WTC11 (cell line): Measurements from ENCODE around the gene TGFBRAP1. TPM values are rescaled to one million over a fixed set of nuclear protein-coding genes. Genes with fewer than 3 reads are reported as not detected.

Source experiments
- ATAC-seq: fragments of 200-7000 bp; cut with Tn5 transposase; 2 replicates; pipeline ENCODE4 v1.10.0; 2021; ENCODE audit warnings: mild to moderate bottlenecking, moderate library complexity
- CTCF ChIA-PET: fragments of 300-600 bp; sonication (Branson Sonifier 250); formaldehyde crosslinking; loops from one replicate; lab custom pipeline; 2021; ENCODE audit warnings: antibody characterized with exemption; lab: Charles Lee
- POLR2A ChIA-PET: fragments of 350-600 bp; sonication (Branson Sonifier 250); formaldehyde crosslinking; loops from one replicate; lab custom pipeline; 2021; ENCODE audit warnings: antibody characterized with exemption; lab: Charles Lee
- DNase-seq: peaks from one replicate; pipeline ENCODE4 v3.0.0; 2021; ENCODE audit warnings: low spot score
- H3K27ac Mint-ChIP-seq: 2 replicates; pipeline ENCODE4 v1.8.0; 2021; ENCODE audit warnings: mixed read lengths
- H3K27me3 Mint-ChIP-seq: 2 replicates; pipeline ENCODE4 v1.8.0; 2021; ENCODE audit warnings: low read depth, mild to moderate bottlenecking, moderate library complexity, mixed read lengths
- H3K36me3 Mint-ChIP-seq: 2 replicates; pipeline ENCODE4 v1.8.0; 2021; ENCODE audit warnings: mixed read lengths
- H3K4me1 Mint-ChIP-seq: 2 replicates; pipeline ENCODE4 v1.8.0; 2022; ENCODE audit warnings: mixed read lengths
- H3K4me3 Mint-ChIP-seq: 2 replicates; pipeline ENCODE4 v1.8.0; 2021; ENCODE audit warnings: mild to moderate bottlenecking, moderate library complexity, mixed read lengths
- H3K9me3 Mint-ChIP-seq: 2 replicates; pipeline ENCODE4 v1.8.0; 2021; ENCODE audit warnings: mixed read lengths
- CREM ChIP-seq: sonication (generic); formaldehyde crosslinking; IDR thresholded peaks from 2 replicates; pipeline ENCODE4 v1.8.1; 2022; ENCODE audit warnings: mild to moderate bottlenecking, missing genetic modification reagents, moderate library complexity
- ELF4 ChIP-seq: sonication (generic); formaldehyde crosslinking; IDR thresholded peaks from 2 replicates; pipeline ENCODE4 v1.8.1; 2022; ENCODE audit warnings: low read depth, mild to moderate bottlenecking, moderate library complexity, missing genetic modification reagents
- ETV6 ChIP-seq: sonication (generic); formaldehyde crosslinking; IDR thresholded peaks from 2 replicates; pipeline ENCODE4 v1.8.1; 2022; ENCODE audit warnings: mild to moderate bottlenecking, missing genetic modification reagents
- FOXJ3 ChIP-seq: sonication (generic); formaldehyde crosslinking; IDR thresholded peaks from 2 replicates; pipeline ENCODE4 v1.9.0; 2021; ENCODE audit warnings: missing genetic modification reagents, mild to moderate bottlenecking, borderline replicate concordance
- FOXK1 ChIP-seq: sonication (generic); formaldehyde crosslinking; IDR thresholded peaks from 2 replicates; pipeline ENCODE4 v1.8.0; 2022; ENCODE audit warnings: mild to moderate bottlenecking, moderate library complexity, missing genetic modification reagents
- GRHL2 ChIP-seq: fragments of 250-450 bp; sonication (Bioruptor Pico); IDR thresholded peaks from 2 replicates; pipeline ENCODE4 v1.8.0; 2022; ENCODE audit warnings: mild to moderate bottlenecking, moderate library complexity; ENCODE audit not compliant: insufficient replicate concordance, severe bottlenecking
- KAT7 ChIP-seq: sonication (generic); formaldehyde crosslinking; IDR thresholded peaks from 2 replicates; pipeline ENCODE4 v1.8.1; 2023; ENCODE audit warnings: missing genetic modification reagents, mild to moderate bottlenecking, borderline replicate concordance
- MYBL2 ChIP-seq: sonication (generic); formaldehyde crosslinking; IDR thresholded peaks from 2 replicates; pipeline ENCODE4 v1.8.1; 2023; ENCODE audit warnings: mild to moderate bottlenecking, moderate library complexity, missing genetic modification reagents
- NR2C2 ChIP-seq: sonication (generic); formaldehyde crosslinking; IDR thresholded peaks from 2 replicates; pipeline ENCODE4 v1.8.0; 2022; ENCODE audit warnings: mild to moderate bottlenecking, missing genetic modification reagents
- RELA ChIP-seq: sonication (generic); formaldehyde crosslinking; IDR thresholded peaks from 2 replicates; pipeline ENCODE4 v1.8.1; 2022; ENCODE audit warnings: missing genetic modification reagents, mild to moderate bottlenecking, borderline replicate concordance
- SMAD3 ChIP-seq: sonication (generic); formaldehyde crosslinking; IDR thresholded peaks from 2 replicates; pipeline ENCODE4 v1.8.0; 2022; ENCODE audit warnings: missing genetic modification reagents, mild to moderate bottlenecking, borderline replicate concordance
- SMAD4 ChIP-seq: sonication (generic); formaldehyde crosslinking; IDR thresholded peaks from 2 replicates; pipeline ENCODE4 v1.8.0; 2022; ENCODE audit warnings: mild to moderate bottlenecking, missing genetic modification reagents
- ZNF121 ChIP-seq: sonication (generic); formaldehyde crosslinking; IDR thresholded peaks from 2 replicates; pipeline ENCODE4 v1.8.0; 2023; ENCODE audit warnings: missing genetic modification reagents
- ZNF138 ChIP-seq: sonication (generic); formaldehyde crosslinking; conservative IDR thresholded peaks from 2 replicates; pipeline ENCODE4 v1.8.1; 2022; ENCODE audit warnings: mild to moderate bottlenecking, moderate library complexity, missing genetic modification reagents
- ZNF232 ChIP-seq: sonication (generic); formaldehyde crosslinking; IDR thresholded peaks from 2 replicates; pipeline ENCODE4 v1.8.0; 2022; ENCODE audit warnings: mild to moderate bottlenecking, missing genetic modification reagents
- ZNF263 ChIP-seq: sonication (generic); formaldehyde crosslinking; IDR thresholded peaks from 2 replicates; pipeline ENCODE4 v1.8.1; 2022; ENCODE audit warnings: low read depth, mild to moderate bottlenecking, moderate library complexity, missing genetic modification reagents
- total RNA-seq: library from RNA; stranded (reverse); gene quantifications from 3 replicates; pipeline ENCODE4 v1.2.3, GENCODE V29; 2021
- TF ChIP-seq, protein P1 (sequence below): sonication (generic); formaldehyde crosslinking; IDR thresholded peaks from 2 replicates; pipeline ENCODE4 v1.8.0; 2022; ENCODE audit warnings: mild to moderate bottlenecking, missing genetic modification reagents
- TF ChIP-seq, protein P2 (sequence below): sonication (generic); formaldehyde crosslinking; IDR thresholded peaks from 2 replicates; pipeline ENCODE4 v1.8.0; 2023; ENCODE audit warnings: missing genetic modification reagents, mild to moderate bottlenecking, borderline replicate concordance
- TF ChIP-seq, protein P3 (sequence below): sonication (generic); formaldehyde crosslinking; IDR thresholded peaks from 2 replicates; pipeline ENCODE4 v1.8.1; 2022; ENCODE audit warnings: mild to moderate bottlenecking, moderate library complexity, missing genetic modification reagents

Gene TGFBRAP1
- total RNA-seq, 1 experiment from 2014 or later: 16.3 TPM

- DNase-seq (no peak), ATAC-seq (no peak)
- Mint-ChIP-seq H3K27me3 (no peaks in the 10 kb centered on the region), H3K27ac (peak overlapping the region; percentile 60; the same call in 1 of the 2 replicates), H3K4me1 (no peaks in the 10 kb centered on the region), H3K9me3 (no peaks in the 10 kb centered on the region), H3K36me3 (peaks cover 4% of the 10 kb centered on the region; the same call in 1 of the 2 replicates), H3K4me3 (no peak overlapping the region)
- TF ChIP-seq FOXJ3: no peak
- POLR2A ChIA-PET: no interaction called here
- CTCF ChIA-PET: interaction anchor here (0.6 to 1.5 kb wide), 5 partner anchors 26 to 597 kb away, joined by 3 read pairs; no protein-coding TSS in a partner anchor
Observed at GRCh38 chr2:105378276-105378840, 48.8 kb upstream of the TGFBRAP1 start.

GRCh38 chr2:105377871-105378270 lies 48.3 kb upstream of the TGFBRAP1 start:
- no peaks in the 10 kb centered on the region for H3K27me3 Mint-ChIP-seq
- H3K36me3 Mint-ChIP-seq: peaks cover 8% of the 10 kb centered on the region
- H3K4me3 Mint-ChIP-seq: no peak overlapping the region
- DNase-seq: no peak
- ChIA-PET CTCF (interaction anchor here (0.6 to 1.5 kb wide), 4 partner anchors 26 to 597 kb away, joined by 3 read pairs; no protein-coding TSS in a partner anchor), POLR2A (no interaction called here)
- H3K9me3 Mint-ChIP-seq: no peaks in the 10 kb centered on the region
- no peak overlapping the region for H3K27ac Mint-ChIP-seq
- H3K4me1 Mint-ChIP-seq: no peaks in the 10 kb centered on the region
- ATAC-seq: no peak
- TF ChIP-seq, protein P1, sequence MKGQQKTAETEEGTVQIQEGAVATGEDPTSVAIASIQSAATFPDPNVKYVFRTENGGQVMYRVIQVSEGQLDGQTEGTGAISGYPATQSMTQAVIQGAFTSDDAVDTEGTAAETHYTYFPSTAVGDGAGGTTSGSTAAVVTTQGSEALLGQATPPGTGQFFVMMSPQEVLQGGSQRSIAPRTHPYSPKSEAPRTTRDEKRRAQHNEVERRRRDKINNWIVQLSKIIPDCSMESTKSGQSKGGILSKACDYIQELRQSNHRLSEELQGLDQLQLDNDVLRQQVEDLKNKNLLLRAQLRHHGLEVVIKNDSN: no peak
- no peak for TF ChIP-seq CREM (CRISPR knock-in tag)

DNA sequence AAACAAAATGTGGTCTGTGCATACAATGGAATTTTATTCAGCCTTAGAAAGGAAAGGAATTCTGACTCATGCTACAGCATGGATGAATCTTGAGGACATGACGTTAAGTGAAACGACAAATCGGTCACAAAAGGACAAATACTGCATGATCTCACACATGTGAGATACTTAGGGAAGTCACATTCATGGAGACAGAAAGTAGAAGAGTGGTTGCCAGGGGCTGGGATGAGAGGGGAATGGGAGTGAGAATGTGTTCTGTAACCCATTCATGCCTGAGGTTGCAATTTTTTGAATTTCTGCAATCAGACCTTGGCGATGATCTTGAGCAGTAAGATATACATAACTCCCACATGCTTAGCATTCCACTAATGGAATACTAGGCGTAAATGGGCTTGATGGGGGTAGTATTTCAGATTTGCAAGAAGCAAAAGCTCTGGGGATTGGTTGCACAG lies 47.3 kb upstream of the TGFBRAP1 start:
- no peak for DNase-seq
- Mint-ChIP-seq H3K4me3 (no peak overlapping the region), H3K27ac (peak overlapping the region; percentile 54)
- TF ChIP-seq ETV6 (CRISPR knock-in tag) (no peak), ELF4 (CRISPR knock-in tag) (no peak), SMAD3 (CRISPR knock-in tag) (no peak), SMAD4 (no peak), ZNF138 (CRISPR knock-in tag) (no peak), FOXK1 (CRISPR knock-in tag) (no peak), ZNF263 (no peak), RELA (CRISPR knock-in tag) (no peak), ZNF121 (CRISPR knock-in tag) (no peak), NR2C2 (no peak), MYBL2 (CRISPR knock-in tag) (no peak), GRHL2 (no peak), ZNF232 (CRISPR knock-in tag) (no peak), KAT7 (CRISPR knock-in tag) (no peak)
- TF ChIP-seq, protein P2, sequence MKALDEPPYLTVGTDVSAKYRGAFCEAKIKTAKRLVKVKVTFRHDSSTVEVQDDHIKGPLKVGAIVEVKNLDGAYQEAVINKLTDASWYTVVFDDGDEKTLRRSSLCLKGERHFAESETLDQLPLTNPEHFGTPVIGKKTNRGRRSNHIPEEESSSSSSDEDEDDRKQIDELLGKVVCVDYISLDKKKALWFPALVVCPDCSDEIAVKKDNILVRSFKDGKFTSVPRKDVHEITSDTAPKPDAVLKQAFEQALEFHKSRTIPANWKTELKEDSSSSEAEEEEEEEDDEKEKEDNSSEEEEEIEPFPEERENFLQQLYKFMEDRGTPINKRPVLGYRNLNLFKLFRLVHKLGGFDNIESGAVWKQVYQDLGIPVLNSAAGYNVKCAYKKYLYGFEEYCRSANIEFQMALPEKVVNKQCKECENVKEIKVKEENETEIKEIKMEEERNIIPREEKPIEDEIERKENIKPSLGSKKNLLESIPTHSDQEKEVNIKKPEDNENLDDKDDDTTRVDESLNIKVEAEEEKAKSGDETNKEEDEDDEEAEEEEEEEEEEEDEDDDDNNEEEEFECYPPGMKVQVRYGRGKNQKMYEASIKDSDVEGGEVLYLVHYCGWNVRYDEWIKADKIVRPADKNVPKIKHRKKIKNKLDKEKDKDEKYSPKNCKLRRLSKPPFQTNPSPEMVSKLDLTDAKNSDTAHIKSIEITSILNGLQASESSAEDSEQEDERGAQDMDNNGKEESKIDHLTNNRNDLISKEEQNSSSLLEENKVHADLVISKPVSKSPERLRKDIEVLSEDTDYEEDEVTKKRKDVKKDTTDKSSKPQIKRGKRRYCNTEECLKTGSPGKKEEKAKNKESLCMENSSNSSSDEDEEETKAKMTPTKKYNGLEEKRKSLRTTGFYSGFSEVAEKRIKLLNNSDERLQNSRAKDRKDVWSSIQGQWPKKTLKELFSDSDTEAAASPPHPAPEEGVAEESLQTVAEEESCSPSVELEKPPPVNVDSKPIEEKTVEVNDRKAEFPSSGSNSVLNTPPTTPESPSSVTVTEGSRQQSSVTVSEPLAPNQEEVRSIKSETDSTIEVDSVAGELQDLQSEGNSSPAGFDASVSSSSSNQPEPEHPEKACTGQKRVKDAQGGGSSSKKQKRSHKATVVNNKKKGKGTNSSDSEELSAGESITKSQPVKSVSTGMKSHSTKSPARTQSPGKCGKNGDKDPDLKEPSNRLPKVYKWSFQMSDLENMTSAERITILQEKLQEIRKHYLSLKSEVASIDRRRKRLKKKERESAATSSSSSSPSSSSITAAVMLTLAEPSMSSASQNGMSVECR (CRISPR knock-in tag): no peak
- TF ChIP-seq, protein P3, sequence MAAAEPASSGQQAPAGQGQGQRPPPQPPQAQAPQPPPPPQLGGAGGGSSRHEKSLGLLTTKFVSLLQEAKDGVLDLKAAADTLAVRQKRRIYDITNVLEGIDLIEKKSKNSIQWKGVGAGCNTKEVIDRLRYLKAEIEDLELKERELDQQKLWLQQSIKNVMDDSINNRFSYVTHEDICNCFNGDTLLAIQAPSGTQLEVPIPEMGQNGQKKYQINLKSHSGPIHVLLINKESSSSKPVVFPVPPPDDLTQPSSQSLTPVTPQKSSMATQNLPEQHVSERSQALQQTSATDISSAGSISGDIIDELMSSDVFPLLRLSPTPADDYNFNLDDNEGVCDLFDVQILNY (CRISPR knock-in tag): no peak
- TF ChIP-seq, all 79 proteins: peak for 0
- Mint-ChIP-seq H3K4me1 (no peaks in the 10 kb centered on the region), H3K36me3 (peaks cover 10% of the 10 kb centered on the region), H3K27me3 (no peaks in the 10 kb centered on the region), H3K9me3 (no peaks in the 10 kb centered on the region)
- no peak for ATAC-seq
- ChIA-PET POLR2A (no interaction called here), CTCF (no interaction called here)
